ENCODE results near the gene SH3BGRL2. TPM values are rescaled to one million over a fixed set of nuclear protein-coding genes. Genes with fewer than 3 reads are reported as not detected.
A peak's percentile ranks its signal among the peaks of the same experiment; 100 is the strongest.

Gene SH3BGRL2
- total RNA-seq, 1 donor = 2.2 TPM

DNA sequence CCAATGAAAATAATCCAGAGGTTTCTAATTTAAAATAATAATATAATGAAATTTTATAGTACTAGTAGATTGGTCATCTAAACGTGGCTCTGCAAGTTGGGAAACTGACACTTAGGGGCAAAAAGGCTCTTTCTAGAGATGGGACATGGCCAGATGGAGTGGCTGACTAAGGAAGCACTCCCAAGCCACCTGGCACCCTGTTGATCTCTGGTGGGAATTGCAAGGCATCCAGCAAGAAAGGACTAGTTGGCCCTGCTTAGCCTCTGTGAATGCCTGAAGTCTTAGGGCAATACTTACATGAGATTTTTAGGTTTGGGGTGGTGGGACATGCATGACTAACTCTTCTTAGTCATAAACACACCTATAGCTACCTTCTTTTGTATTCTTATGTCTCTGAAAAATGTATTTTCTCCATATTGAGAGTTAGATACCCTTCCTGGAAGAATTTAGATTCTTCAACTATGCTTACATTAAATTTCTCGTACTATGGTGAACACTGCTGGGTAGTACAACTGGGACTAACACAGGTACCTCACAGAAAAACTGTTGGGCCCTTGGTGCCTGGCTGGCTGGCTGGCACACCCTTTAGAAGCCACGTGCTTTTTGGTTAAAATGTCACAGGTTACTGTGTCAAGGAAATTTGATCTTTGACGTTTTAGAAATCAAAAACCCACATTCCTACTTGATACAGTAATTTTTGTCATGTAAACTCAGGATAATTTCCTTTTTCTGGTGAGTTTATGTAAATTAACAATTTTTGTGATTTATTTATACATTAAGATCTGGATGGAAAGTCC lies 25.0 kb upstream of the SH3BGRL2 start:
- Histone ChIP-seq H4K20me1 (ENCODE audit: insufficient read depth, low read length) (no peaks in the 10 kb centered on the region), H3K4me1 (ENCODE audit: insufficient read depth, low read length) (peaks cover 21% of the 10 kb centered on the region), H3K79me2 (ENCODE audit: insufficient read depth, low read length) (no peaks in the 10 kb centered on the region), H3K4me2 (ENCODE audit: insufficient read depth, low read length) (no peak overlapping the region), H3K27ac (ENCODE audit: low read depth, low read length) (no peak overlapping the region), H2AFZ (ENCODE audit: low read length) (no peak overlapping the region), H3K27me3 (ENCODE audit: insufficient read depth, low read length) (no peaks in the 10 kb centered on the region), H3K4me3 (ENCODE audit: insufficient read depth, low read length) (no peak overlapping the region), H3K36me3 (ENCODE audit: insufficient read depth, low read length) (no peaks in the 10 kb centered on the region), H3K9me3 (ENCODE audit: low read depth, low read length) (no peaks in the 10 kb centered on the region)
- DNase-seq (ENCODE audit: insufficient read length, low spot score, missing footprints) = no peak
- TF ChIP-seq CTCF (IDR thresholded peaks at IDR 0.05; ENCODE audit: extremely low read depth, low read depth, low read length) = no peak

DNA sequence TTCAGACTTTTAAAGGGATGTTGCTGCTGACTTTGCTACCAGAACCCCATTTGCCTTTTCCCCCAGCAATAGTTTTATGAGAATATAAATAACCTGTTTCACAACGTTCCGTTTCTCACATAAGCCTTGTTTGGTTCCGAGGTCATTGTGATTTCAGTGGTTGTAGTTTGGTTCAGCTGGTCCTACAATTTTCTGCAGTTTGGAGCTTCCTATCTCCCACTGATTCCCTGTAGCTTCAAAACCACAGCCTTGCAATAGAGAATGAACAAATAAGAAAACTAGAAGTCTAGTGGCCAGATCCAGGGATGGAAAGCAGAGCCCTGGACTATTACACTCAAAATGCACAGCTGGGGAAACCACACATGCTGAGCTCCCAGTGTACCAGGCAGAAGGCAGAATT lies 24.1 kb upstream of the SH3BGRL2 start:
- Histone ChIP-seq H3K4me2 (ENCODE audit: insufficient read depth, low read length) (peak overlapping the region; percentile 33), H3K27ac (ENCODE audit: low read depth, low read length) (no peak overlapping the region), H4K20me1 (ENCODE audit: insufficient read depth, low read length) (no peaks in the 10 kb centered on the region), H3K79me2 (ENCODE audit: insufficient read depth, low read length) (no peaks in the 10 kb centered on the region), H3K27me3 (ENCODE audit: insufficient read depth, low read length) (no peaks in the 10 kb centered on the region), H3K9me3 (ENCODE audit: low read depth, low read length) (no peaks in the 10 kb centered on the region), H2AFZ (ENCODE audit: low read length) (peak overlapping the region; percentile 70), H3K4me1 (ENCODE audit: insufficient read depth, low read length) (peaks cover 17% of the 10 kb centered on the region), H3K36me3 (ENCODE audit: insufficient read depth, low read length) (no peaks in the 10 kb centered on the region), H3K4me3 (ENCODE audit: insufficient read depth, low read length) (no peak overlapping the region)
- no peak for DNase-seq (ENCODE audit: insufficient read length, low spot score, missing footprints)
- no peak for TF ChIP-seq CTCF (IDR thresholded peaks at IDR 0.05; ENCODE audit: extremely low read depth, low read depth, low read length)

GRCh38 chr6:79608334-79609224 lies 22.6 kb upstream of the SH3BGRL2 start:
- Histone ChIP-seq H2AFZ (ENCODE audit: low read length) (no peak overlapping the region), H3K9me3 (ENCODE audit: low read depth, low read length) (no peaks in the 10 kb centered on the region), H3K27me3 (ENCODE audit: insufficient read depth, low read length) (no peaks in the 10 kb centered on the region), H3K4me3 (ENCODE audit: insufficient read depth, low read length) (no peak overlapping the region), H3K36me3 (ENCODE audit: insufficient read depth, low read length) (no peaks in the 10 kb centered on the region), H3K4me1 (ENCODE audit: insufficient read depth, low read length) (peaks cover 17% of the 10 kb centered on the region), H3K27ac (ENCODE audit: low read depth, low read length) (no peak overlapping the region), H3K79me2 (ENCODE audit: insufficient read depth, low read length) (no peaks in the 10 kb centered on the region), H3K4me2 (ENCODE audit: insufficient read depth, low read length) (no peak overlapping the region), H4K20me1 (ENCODE audit: insufficient read depth, low read length) (no peaks in the 10 kb centered on the region)
- no peak for TF ChIP-seq CTCF (IDR thresholded peaks at IDR 0.05; ENCODE audit: extremely low read depth, low read depth, low read length)
- no peak for DNase-seq (ENCODE audit: insufficient read length, low spot score, missing footprints)

DNA sequence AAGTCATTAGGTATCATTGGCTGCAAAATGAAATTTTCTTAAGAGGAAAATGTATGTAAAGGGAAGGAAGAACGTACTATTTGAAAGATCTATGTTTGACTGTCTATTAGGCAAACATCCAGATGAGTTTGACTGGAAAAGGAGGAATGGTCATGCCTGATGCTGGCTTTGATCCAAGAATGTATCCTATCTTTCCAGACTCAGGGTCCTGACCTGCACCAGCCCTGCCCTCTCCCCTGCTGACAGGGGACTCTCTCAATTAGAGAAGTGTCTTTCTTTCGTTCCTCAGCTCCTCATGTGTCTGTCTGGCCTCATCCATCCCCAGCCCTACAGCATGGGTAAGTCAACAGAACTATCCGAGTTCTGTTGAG lies 21.9 kb upstream of the SH3BGRL2 start:
- H3K27me3 ChIP-seq (ENCODE audit: insufficient read depth, low read length) = no peaks in the 10 kb centered on the region
- H3K36me3 ChIP-seq (ENCODE audit: insufficient read depth, low read length) = no peaks in the 10 kb centered on the region
- no peak overlapping the region for H3K4me3 ChIP-seq (ENCODE audit: insufficient read depth, low read length)
- no peak overlapping the region for H2AFZ ChIP-seq (ENCODE audit: low read length)
- no peaks in the 10 kb centered on the region for H4K20me1 ChIP-seq (ENCODE audit: insufficient read depth, low read length)
- no peak for DNase-seq (ENCODE audit: insufficient read length, low spot score, missing footprints)
- no peaks in the 10 kb centered on the region for H3K79me2 ChIP-seq (ENCODE audit: insufficient read depth, low read length)
- H3K9me3 ChIP-seq (ENCODE audit: low read depth, low read length) = no peaks in the 10 kb centered on the region
- H3K4me2 ChIP-seq (ENCODE audit: insufficient read depth, low read length) = no peak overlapping the region
- H3K4me1 ChIP-seq (ENCODE audit: insufficient read depth, low read length) = peaks cover 15% of the 10 kb centered on the region
- no peak overlapping the region for H3K27ac ChIP-seq (ENCODE audit: low read depth, low read length)
- no peak for TF ChIP-seq CTCF (IDR thresholded peaks at IDR 0.05; ENCODE audit: extremely low read depth, low read depth, low read length)

Measured in osteoblast (primary cell).